Measurements from ENCODE around the gene URGCP. TPM values are rescaled to one million over a fixed set of nuclear protein-coding genes. Genes with fewer than 3 reads are reported as not detected.
A peak's percentile ranks its signal among the peaks of the same experiment; 100 is the strongest.

URGCP gene
- total and polyA plus RNA-seq, 2 experiments from 2014 or later = 28.3 to 40.2 TPM

DNA sequence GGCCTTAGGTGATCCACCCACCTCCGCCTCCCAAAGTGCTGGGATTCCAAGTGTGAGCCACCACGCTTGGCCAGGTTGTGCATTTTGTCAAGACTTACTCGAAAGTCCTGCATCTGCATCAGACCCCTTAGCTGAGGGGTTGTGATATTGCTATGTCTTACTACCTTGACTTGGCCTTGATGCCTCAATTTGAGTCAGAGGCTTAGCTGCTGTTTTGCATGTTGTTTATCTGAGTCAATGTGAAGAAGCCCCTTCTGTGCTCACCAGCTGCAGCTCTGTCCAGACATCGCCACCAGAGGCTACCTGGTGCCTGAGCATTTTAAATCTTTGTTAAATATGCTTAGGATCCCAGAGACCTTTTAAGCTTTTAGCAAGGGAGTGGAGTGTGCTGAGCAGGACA, 37.9 kb upstream of the URGCP start:
- no peaks in the 10 kb centered on the region for H3K9me3 ChIP-seq (ENCODE audit: low read depth)
- DNase-seq (ENCODE audit: low read depth in 1 of 2, low spot score in 1 of 2) = no peak
- H3K36me3 ChIP-seq = no peaks in the 10 kb centered on the region
- H3K27ac ChIP-seq = no peak overlapping the region
- H3K4me3 ChIP-seq = no peak overlapping the region
- H3K27me3 ChIP-seq = no peaks in the 10 kb centered on the region
- TF ChIP-seq, protein P1, sequence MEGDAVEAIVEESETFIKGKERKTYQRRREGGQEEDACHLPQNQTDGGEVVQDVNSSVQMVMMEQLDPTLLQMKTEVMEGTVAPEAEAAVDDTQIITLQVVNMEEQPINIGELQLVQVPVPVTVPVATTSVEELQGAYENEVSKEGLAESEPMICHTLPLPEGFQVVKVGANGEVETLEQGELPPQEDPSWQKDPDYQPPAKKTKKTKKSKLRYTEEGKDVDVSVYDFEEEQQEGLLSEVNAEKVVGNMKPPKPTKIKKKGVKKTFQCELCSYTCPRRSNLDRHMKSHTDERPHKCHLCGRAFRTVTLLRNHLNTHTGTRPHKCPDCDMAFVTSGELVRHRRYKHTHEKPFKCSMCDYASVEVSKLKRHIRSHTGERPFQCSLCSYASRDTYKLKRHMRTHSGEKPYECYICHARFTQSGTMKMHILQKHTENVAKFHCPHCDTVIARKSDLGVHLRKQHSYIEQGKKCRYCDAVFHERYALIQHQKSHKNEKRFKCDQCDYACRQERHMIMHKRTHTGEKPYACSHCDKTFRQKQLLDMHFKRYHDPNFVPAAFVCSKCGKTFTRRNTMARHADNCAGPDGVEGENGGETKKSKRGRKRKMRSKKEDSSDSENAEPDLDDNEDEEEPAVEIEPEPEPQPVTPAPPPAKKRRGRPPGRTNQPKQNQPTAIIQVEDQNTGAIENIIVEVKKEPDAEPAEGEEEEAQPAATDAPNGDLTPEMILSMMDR (IDR thresholded peaks at IDR 0.05; ENCODE audit: low read depth, low read length) = no peak
- H3K4me1 ChIP-seq (ENCODE audit: low read depth) = no peaks in the 10 kb centered on the region

GRCh38 chr7:43943417-43944187, 37.2 kb upstream of the URGCP start:
- H3K4me1 ChIP-seq (ENCODE audit: low read depth) = no peaks in the 10 kb centered on the region
- no peak overlapping the region for H3K4me3 ChIP-seq
- no peaks in the 10 kb centered on the region for H3K36me3 ChIP-seq
- TF ChIP-seq, protein P1 (IDR thresholded peaks at IDR 0.05; ENCODE audit: low read depth, low read length) = no peak
- H3K9me3 ChIP-seq (ENCODE audit: low read depth) = no peaks in the 10 kb centered on the region
- no peak overlapping the region for H3K27ac ChIP-seq
- no peaks in the 10 kb centered on the region for H3K27me3 ChIP-seq
- DNase-seq (ENCODE audit: low read depth in 1 of 2, low spot score in 1 of 2) = no peak

DNA sequence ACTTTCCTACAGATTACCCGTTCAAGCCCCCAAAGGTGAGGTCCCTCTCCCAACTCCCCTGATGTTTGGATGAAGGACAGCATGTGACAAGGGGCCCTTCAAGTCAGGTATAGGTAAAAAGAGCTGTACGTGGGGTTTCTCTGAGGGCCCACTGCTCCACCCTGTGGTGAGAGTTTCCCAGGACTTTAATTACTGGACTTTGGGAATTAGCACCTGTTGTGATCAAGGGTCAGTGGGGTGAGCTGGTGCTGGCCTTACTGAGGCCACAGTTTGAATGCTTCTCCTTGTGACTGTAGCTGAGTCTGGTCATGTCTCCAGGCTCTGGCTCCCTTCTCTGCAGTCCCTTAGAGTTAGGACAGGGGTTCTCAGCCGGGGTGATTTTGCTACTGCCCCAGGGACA, 36.6 kb upstream of the URGCP start:
- no peak overlapping the region for H3K27ac ChIP-seq
- no peaks in the 10 kb centered on the region for H3K9me3 ChIP-seq (ENCODE audit: low read depth)
- no peaks in the 10 kb centered on the region for H3K4me1 ChIP-seq (ENCODE audit: low read depth)
- H3K36me3 ChIP-seq = no peaks in the 10 kb centered on the region
- no peak overlapping the region for H3K4me3 ChIP-seq
- DNase-seq (ENCODE audit: low read depth in 1 of 2, low spot score in 1 of 2) = no peak
- no peaks in the 10 kb centered on the region for H3K27me3 ChIP-seq
- TF ChIP-seq, protein P1 (IDR thresholded peaks at IDR 0.05; ENCODE audit: low read depth, low read length) = peak; percentile 7

DNA sequence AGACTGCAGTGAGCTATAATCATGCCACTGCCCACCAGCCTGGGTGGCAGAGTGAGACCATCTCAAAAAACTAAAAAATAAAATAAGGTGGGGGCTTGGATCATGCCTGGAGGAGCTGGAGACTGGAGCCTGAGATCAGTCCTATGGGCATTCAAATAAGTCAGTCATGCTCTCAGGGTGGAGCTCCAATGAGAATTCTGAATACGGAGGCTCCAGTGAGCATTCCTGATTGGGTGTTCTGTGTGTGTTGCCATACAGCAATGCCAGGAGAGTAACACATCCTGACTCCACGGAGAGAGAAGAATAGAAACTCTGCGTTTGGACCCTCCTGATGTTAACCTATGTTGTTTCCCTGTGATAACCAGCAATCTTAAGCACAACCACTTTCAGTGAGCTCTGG, 35.9 kb upstream of the URGCP start:
- no peak overlapping the region for H3K27ac ChIP-seq
- no peaks in the 10 kb centered on the region for H3K9me3 ChIP-seq (ENCODE audit: low read depth)
- no peak for DNase-seq (ENCODE audit: low read depth in 1 of 2, low spot score in 1 of 2)
- H3K4me1 ChIP-seq (ENCODE audit: low read depth) = no peaks in the 10 kb centered on the region
- H3K27me3 ChIP-seq = no peaks in the 10 kb centered on the region
- H3K36me3 ChIP-seq = no peaks in the 10 kb centered on the region
- H3K4me3 ChIP-seq = no peak overlapping the region
- TF ChIP-seq, protein P1 (IDR thresholded peaks at IDR 0.05; ENCODE audit: low read depth, low read length) = no peak

- TF ChIP-seq, protein P1 (IDR thresholded peaks at IDR 0.05; ENCODE audit: low read depth, low read length) = no peak
- Histone ChIP-seq H3K27me3 (no peaks in the 10 kb centered on the region), H3K27ac (no peak overlapping the region), H3K4me1 (ENCODE audit: low read depth) (no peaks in the 10 kb centered on the region), H3K36me3 (no peaks in the 10 kb centered on the region), H3K4me3 (no peak overlapping the region), H3K9me3 (ENCODE audit: low read depth) (no peaks in the 10 kb centered on the region)
- no peak for DNase-seq (ENCODE audit: low read depth in 1 of 2, low spot score in 1 of 2)
Observed at GRCh38 chr7:43938892-43939482, 32.6 kb upstream of the URGCP start.
